DMS79 (cell line): Measurements from ENCODE around the gene KRTAP9-3.
"Not testable (repeated sequence)": the region's sequence is repeated elsewhere in the genome, so short reads cannot be mapped to it uniquely, and the experiment has no call there.

Experiments
- DNase-seq: peaks from one replicate; lab custom pipeline; 2025; lab: John Stamatoyannopoulos, UW

KRTAP9-3 gene

GRCh38 chr17:41232399-41233105 is at the start of gene KRTAP9-3:
TSS of gene KRTAP9-3 (plus strand) at chr17:41232449. CDS start at chr17:41232502, 53 bp downstream.
- DNase-seq = not testable (repeated sequence)

GRCh38 chr17:41184480-41184961 is 47.7 kb upstream of the KRTAP9-3 start, which contains the start of gene KRTAP4-1:
TSS of gene KRTAP4-1 (minus strand) at chr17:41184911. CDS start at chr17:41184854, 57 bp downstream.
- no peak for DNase-seq

DNA sequence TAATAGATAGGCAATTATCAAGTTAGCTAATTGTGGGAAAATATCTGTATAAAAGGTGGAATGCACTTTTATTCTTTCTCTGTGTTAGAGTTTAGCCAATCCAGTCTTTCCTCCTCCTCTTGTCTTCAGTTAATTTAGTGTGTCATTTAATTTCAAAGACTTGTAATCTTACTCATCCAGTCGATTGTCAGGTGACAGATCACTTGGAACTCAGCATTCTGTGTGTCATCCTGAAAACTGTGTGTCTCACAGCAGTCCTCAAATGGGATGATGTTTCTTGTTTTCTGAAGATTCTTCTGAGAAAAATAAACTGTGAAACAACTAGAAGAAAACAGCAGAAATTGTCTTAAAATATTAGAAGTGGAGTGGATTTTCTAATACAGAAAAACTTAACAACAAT is 47.2 kb upstream of the KRTAP9-3 start:
- DNase-seq = no peak

- DNase-seq = no peak
These were observed 45.4 kb upstream of the KRTAP9-3 start for GRCh38 chr17:41186872-41187271.

- not testable (repeated sequence) for DNase-seq
These were observed 42.4 kb upstream of the KRTAP9-3 start, which contains the start of gene KRTAP9-1 for GRCh38 chr17:41189837-41190318. TSS of gene KRTAP9-1 (plus strand) at chr17:41189887. CDS start at chr17:41189887, 0 bp downstream.

DNA sequence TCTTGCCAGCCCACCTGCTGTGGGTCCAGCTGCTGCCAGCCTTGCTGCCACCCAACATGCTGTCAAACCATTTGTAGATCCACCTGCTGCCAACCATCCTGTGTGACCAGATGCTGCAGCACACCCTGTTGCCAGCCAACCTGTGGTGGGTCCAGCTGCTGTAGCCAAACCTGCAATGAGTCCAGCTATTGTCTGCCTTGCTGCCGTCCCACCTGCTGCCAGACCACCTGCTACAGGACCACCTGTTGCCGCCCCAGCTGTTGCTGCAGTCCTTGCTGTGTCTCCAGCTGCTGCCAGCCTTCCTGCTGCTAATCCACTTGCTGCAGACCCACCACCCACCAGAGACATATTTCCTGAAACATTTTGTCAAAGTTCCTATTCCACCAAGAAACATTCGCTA is 41.9 kb upstream of the KRTAP9-3 start:
- DNase-seq = no peak

GRCh38 chr17:41196068-41196467 is 36.2 kb upstream of the KRTAP9-3 start:
- no peak for DNase-seq

- DNase-seq = no peak
These were observed 32.7 kb upstream of the KRTAP9-3 start for GRCh38 chr17:41199421-41200078.

GRCh38 chr17:41211845-41212466 is 20.3 kb upstream of the KRTAP9-3 start:
- DNase-seq = peak; percentile 52

DNA sequence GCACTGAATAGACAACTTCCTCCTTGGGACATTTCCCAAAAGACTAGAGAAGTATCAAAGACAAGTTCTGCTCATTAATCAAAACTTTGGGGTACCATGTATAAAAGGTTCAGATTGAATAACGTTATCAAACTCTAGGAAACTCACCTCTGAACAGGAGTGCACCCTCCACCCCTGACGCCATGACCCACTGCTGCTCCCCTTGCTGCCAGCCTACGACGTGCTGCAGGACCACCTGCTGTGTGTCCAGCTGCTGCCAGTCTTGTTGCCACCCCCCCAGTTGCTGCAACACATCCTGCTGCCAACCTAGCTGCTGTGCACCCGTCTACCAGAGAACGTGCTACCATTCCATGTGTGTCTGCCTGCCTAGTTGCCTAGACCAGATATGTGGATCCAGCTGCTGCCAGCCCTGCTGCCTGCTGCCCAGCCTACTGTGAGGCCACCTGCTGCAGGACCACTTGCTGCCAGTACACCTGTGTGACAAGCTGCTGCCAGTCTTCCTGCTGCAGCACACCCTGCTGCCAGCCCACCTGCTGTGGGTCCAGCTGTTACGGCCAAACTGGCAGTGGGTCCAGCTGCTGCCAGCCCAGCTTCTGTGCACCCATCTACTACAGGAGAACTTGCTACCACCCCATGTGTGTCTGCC is 19.6 kb upstream of the KRTAP9-3 start:
- DNase-seq = no peak

- DNase-seq = no peak
These were observed 16.6 kb upstream of the KRTAP9-3 start for GRCh38 chr17:41215681-41216080.

GRCh38 chr17:41223821-41224220 is 8.4 kb upstream of the KRTAP9-3 start:
- DNase-seq = no peak

- DNase-seq = no peak
These were observed 6.2 kb upstream of the KRTAP9-3 start for GRCh38 chr17:41226051-41226450.

- not testable (repeated sequence) for DNase-seq
These were observed 5.6 kb upstream of the KRTAP9-3 start, which contains the start of gene KRTAP9-2 for GRCh38 chr17:41226598-41227095. TSS of gene KRTAP9-2 (plus strand) at chr17:41226648. CDS start at chr17:41226655, 7 bp downstream.

DNA sequence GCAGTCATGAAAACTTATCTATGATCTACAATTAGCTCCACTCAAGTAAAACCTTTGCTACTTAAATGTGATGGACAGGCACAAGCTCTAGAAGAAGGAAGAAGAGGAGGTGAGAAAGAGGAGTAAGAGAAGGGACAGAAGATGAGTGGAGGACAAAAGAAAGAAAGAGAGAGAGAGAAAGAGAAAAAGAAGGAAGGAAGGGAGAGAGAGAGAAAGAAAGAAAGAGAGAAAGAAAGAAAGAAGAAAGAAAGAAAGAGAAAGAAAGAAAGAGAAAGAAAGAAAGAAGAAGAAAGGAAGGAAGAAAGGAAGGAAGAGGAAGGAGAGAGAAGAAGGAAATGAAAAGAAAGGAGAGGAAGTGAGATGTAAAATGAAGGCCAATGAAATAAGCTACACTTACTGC is 2.2 kb upstream of the KRTAP9-3 start:
- no peak for DNase-seq

DNA sequence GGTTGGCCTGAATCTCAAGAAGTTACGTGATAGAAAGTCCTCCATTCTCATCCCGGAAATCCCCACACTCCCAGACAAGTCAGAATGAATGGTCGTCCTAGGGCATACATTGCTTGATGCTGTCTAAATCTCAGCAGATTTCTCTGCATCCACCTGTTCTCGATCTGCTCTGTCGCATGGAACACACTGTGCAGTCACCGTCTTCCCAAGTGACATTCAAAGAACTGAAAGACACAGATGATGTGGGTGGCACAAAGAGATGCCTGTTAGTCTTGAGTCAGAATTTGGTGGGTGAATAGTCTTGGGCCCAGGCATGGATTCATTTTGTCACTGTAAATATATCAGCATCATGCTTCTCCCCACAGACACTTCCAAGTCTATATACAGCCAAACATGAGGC is 518 bp upstream of the KRTAP9-3 start:
- DNase-seq = no peak

DNA sequence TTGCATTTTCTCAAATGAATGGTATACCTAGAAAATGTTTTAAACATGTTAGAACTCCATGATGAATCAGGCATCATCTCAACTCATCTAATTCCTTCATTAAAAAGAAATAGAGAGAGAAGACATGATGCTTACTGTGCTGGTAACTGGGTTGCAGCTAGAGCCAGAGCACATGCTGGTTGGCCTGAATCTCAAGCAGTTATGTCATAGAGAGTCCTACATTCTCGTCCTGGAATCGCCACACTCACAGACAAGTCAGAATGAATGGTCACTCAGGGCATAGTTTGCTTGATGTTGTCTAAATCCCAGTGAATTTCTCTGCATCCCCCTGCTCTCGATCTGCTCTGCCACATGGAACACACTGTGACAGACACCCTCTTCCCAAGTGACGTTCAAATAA is 4.9 kb downstream of the KRTAP9-3 start:
- not testable (repeated sequence) for DNase-seq

- not testable (repeated sequence) for DNase-seq
These were observed 5.7 kb downstream of the KRTAP9-3 start, which contains the start of gene KRTAP9-8 for GRCh38 chr17:41237949-41238437. TSS of gene KRTAP9-8 (plus strand) at chr17:41237999. CDS start at chr17:41238052, 53 bp downstream.

GRCh38 chr17:41246995-41247787 is 14.9 kb downstream of the KRTAP9-3 start:
- not testable (repeated sequence) for DNase-seq

GRCh38 chr17:41249637-41250240 is 17.5 kb downstream of the KRTAP9-3 start, which contains the start of gene KRTAP9-4:
TSS of gene KRTAP9-4 (plus strand) at chr17:41249687. CDS start at chr17:41249721, 34 bp downstream.
- not testable (repeated sequence) for DNase-seq
